ENCODE data around the gene TENT4A. TPM values are rescaled to one million over a fixed set of nuclear protein-coding genes. Genes with fewer than 3 reads are reported as not detected.
A peak's percentile ranks its signal among the peaks of the same experiment; 100 is the strongest.

Gene TENT4A
- total and polyA plus RNA-seq, 8 donors, result 7.0 to 13.6 (median 8.6) TPM

- FAIRE-seq (no peak), ATAC-seq (no peak), DNase-seq (no peak)
- 83 to 94% methylated on average over 6 of the region's 6 CpGs for WGBS, 2 donors
- Histone ChIP-seq H3K27me3 (peaks cover 0 to 8% (median under 1%) of the 10 kb centered on the region in 4 donors), H3K4me1 (no peaks in the 10 kb centered on the region), H3K27ac (no peak overlapping the region), H3K36me3 (no peaks in the 10 kb centered on the region), H3K4me3 (no peak overlapping the region), H3K9me3 (no peaks in the 10 kb centered on the region)
- no peak for TF ChIP-seq CTCF (IDR thresholded peaks at IDR 0.05)
- intact Hi-C loops (cut with DNase I), result no loop called here
These were observed 10.6 kb upstream of the TENT4A start for GRCh38 chr5:6702633-6703032.

DNA sequence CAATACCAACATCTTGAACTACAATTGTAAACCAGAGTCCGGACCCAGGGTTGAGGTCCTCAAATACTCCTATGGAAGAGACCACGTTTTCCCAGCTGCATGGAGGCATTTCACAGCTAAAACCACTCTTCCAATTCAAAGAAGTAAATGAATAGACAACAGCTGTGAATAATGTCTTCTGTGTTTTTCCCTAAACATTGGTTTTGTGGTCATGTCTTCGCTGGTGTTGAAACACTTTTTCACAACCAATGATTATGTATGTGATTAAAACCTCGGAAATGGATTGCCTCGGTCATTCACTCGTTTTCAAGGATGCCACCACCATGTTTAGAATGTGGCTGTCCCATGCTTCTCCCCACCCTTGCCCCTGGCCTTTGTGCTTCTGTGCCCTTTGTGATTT, 9.4 kb upstream of the TENT4A start:
- WGBS, 2 donors, result 64 to 80% methylated on average over 6 of the region's 6 CpGs
- DNase-seq (no peak), FAIRE-seq (no peak), ATAC-seq (no peak)
- intact Hi-C loops (cut with DNase I), result no loop called here
- H3K4me3 ChIP-seq, result no peak overlapping the region
- no peaks in the 10 kb centered on the region for H3K4me1 ChIP-seq
- H3K9me3 ChIP-seq, result no peaks in the 10 kb centered on the region
- no peaks in the 10 kb centered on the region for H3K27me3 ChIP-seq
- peak overlapping the region; percentile 1 to 67 (median 54) for H3K27ac ChIP-seq
- no peaks in the 10 kb centered on the region for H3K36me3 ChIP-seq
- TF ChIP-seq CTCF (IDR thresholded peaks at IDR 0.05), result no peak

DNA sequence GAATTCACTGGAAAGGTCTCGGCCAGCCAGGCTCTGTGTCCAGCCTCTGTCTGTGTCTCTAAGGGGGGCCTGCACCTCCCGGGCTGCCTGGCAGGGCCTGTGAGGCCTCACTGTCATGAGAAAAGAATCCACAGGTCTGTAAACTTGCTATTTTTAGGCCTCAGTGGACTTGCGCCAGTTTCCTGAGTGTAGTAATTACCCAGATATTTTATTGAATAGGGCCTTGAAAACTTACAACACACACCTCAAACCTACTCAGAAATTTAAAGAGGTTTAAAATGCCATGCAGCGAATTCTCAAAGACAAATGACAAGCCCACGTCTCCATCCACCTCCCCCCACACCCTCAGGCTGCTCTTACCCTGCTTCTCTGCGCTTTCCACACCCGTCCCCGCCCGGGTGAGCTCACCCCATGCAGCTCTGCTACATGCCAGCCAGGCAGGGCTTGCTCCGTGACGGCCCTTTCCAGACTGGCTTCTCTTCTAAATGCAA, 8.8 kb upstream of the TENT4A start:
- FAIRE-seq (no peak), DNase-seq (peak in 2 of 6 donors; percentile 40 to 45), ATAC-seq (peak; percentile 53 to 92 (median 78))
- no peaks in the 10 kb centered on the region for H3K36me3 ChIP-seq
- no peaks in the 10 kb centered on the region for H3K4me1 ChIP-seq
- H3K9me3 ChIP-seq, result no peaks in the 10 kb centered on the region
- TF ChIP-seq CTCF (IDR thresholded peaks at IDR 0.05), result no peak
- H3K27ac ChIP-seq, result peak overlapping the region; percentile 41 to 67 (median 60)
- H3K27me3 ChIP-seq, result no peaks in the 10 kb centered on the region
- H3K4me3 ChIP-seq, result no peak overlapping the region
- intact Hi-C loops (cut with DNase I), result no loop called here
- 47 to 53% methylated on average over 11 of the region's 11 CpGs for WGBS, 2 donors

GRCh38 chr5:6705088-6705487, 8.1 kb upstream of the TENT4A start:
- Histone ChIP-seq H3K4me1 (no peaks in the 10 kb centered on the region), H3K36me3 (no peaks in the 10 kb centered on the region), H3K27ac (peak overlapping the region in 3 of 4 donors; percentile 55 to 67 (median 66)), H3K9me3 (no peaks in the 10 kb centered on the region), H3K27me3 (no peaks in the 10 kb centered on the region), H3K4me3 (no peak overlapping the region)
- WGBS, 2 donors, result 65 to 76% methylated on average over 6 of the region's 6 CpGs
- ATAC-seq (no peak), DNase-seq (no peak), FAIRE-seq (no peak)
- no peak for TF ChIP-seq CTCF (IDR thresholded peaks at IDR 0.05)
- intact Hi-C loops (cut with DNase I), result no loop called here

DNA sequence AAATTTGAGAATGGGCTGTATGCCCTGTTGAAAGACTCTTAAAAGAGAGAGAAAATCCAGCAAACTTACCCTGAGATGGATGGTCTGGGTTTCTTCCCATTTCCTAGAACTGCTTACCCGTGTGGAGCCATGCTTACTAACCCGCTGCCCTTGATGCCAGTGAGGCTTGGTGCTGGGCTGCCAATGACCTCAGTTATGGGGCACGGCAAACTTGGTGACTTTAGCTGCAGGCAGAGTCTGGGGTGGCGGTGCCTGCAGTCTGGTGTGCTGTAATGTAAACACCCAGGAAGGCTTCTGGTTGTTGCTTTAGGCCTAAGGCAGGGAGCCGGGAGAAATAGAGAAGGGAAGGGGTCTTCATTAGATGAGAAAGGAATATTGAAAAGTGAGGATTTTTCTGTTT, 7.3 kb upstream of the TENT4A start:
- FAIRE-seq, result no peak
- no peak for TF ChIP-seq CTCF (IDR thresholded peaks at IDR 0.05)
- H3K9me3 ChIP-seq, result no peaks in the 10 kb centered on the region
- no peaks in the 10 kb centered on the region for H3K4me1 ChIP-seq
- H3K27me3 ChIP-seq, result no peaks in the 10 kb centered on the region
- DNase-seq, result no peak
- ATAC-seq, result no peak
- intact Hi-C loops (cut with DNase I), result no loop called here
- H3K36me3 ChIP-seq, result no peaks in the 10 kb centered on the region
- 79 to 92% methylated on average over 5 of the region's 5 CpGs for WGBS, 2 donors
- H3K27ac ChIP-seq, result no peak overlapping the region
- H3K4me3 ChIP-seq, result no peak overlapping the region

All from pancreas (tissue), 10 donors.